Activated B cell treated with CpG ODN at 0.5 μM for 24 hours (primary cell): ENCODE data around the gene SPATA46. TPM values are rescaled to one million over a fixed set of nuclear protein-coding genes. Genes with fewer than 3 reads are reported as not detected.

Experiments
- ATAC-seq: fragments of 200-7000 bp; cut with Tn5 transposase; one replicate; pipeline ENCODE4 v1.10.0; 2021; ENCODE audit warnings: low read depth, mild to moderate bottlenecking, moderate library complexity
- CTCF ChIA-PET: fragments of 350-600 bp; sonication (Branson Sonifier 250); formaldehyde crosslinking; loops from one replicate; lab custom pipeline; 2021; ENCODE audit warnings: antibody characterized with exemption; lab: Charles Lee
- POLR2A ChIA-PET: fragments of 350-600 bp; sonication (Branson Sonifier 250); formaldehyde crosslinking; loops from one replicate; lab custom pipeline; 2021; ENCODE audit warnings: antibody characterized with exemption; lab: Charles Lee
- DNase-seq: peaks from one replicate; pipeline ENCODE4 v3.0.0; 2022
- H3K27ac Mint-ChIP-seq: one replicate; pipeline ENCODE4 v1.8.0; 2020; ENCODE audit warnings: mixed read lengths
- H3K27me3 Mint-ChIP-seq: one replicate; pipeline ENCODE4 v1.8.0; 2021; ENCODE audit warnings: mixed read lengths
- H3K36me3 Mint-ChIP-seq: one replicate; pipeline ENCODE4 v1.8.0; 2021; ENCODE audit warnings: low read depth, mixed read lengths
- H3K4me1 Mint-ChIP-seq: one replicate; pipeline ENCODE4 v1.8.0; 2021; ENCODE audit warnings: mixed read lengths
- H3K4me3 Mint-ChIP-seq: one replicate; pipeline ENCODE4 v1.8.0; 2020; ENCODE audit warnings: mild to moderate bottlenecking, mixed read lengths
- H3K9me3 Mint-ChIP-seq: one replicate; pipeline ENCODE4 v1.8.0; 2020; ENCODE audit warnings: mixed read lengths
- intact Hi-C: fragments of 100-400 bp; cut with micrococcal nuclease; formaldehyde crosslinking; loops from one replicate; pipeline ENCODE4 v1.15.1; 2024
- total RNA-seq: library from RNA; stranded (reverse); gene quantifications from 2 replicates; pipeline ENCODE4 v1.2.3, GENCODE V29; 2022
- TF ChIP-seq, protein P1 (sequence below): fragments of 200-600 bp; IDR thresholded peaks from one replicate; pipeline ENCODE4 v1.8.0; 2022; ENCODE audit warnings: antibody characterized with exemption, mild to moderate bottlenecking

Gene SPATA46
- total RNA-seq, 1 donor from 2014 or later: not detected

DNA sequence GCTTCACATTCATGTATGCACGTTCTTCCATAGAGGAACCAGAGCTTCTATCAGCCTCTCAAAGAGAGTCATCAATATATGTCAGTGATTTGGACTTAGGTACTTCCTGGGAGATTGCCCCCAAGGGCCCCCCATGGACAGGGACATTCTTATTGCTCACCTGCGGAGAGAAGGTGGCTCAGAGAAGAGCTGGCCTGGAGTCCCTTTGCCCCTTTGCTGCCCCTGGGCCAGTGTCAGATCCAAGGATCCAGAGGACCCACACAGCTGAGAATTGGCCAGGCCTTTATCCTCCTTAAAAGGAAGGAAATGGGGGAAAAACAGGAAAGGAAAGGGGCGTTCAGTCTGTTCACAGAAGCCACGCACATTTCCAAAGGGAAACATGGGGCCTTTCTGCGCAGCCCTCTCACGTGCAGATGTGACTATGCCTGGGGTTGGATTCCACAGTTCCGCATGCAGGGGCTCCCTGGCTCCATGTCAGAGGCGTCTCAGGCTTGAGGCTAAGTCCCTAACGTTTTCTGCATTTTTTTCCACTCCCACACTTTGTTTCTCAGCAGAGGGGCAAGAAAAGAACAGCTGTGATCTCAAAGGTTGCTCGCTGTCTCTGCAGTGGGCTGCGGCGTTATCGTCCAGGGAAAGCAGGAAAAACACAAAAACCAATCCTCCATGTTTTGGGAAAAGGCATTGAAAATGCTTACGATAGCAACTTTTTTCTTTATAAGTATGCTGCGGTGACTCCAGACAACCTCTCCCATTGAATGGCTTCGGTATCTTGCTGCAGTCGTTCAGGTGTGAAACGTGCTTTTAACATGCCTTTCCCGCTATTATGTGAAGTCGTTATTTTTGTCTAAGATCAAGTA, 10.8 kb upstream of the SPATA46 start:
- ATAC-seq: no peak
- peaks cover 8% of the 10 kb centered on the region for H3K4me1 Mint-ChIP-seq
- no peak overlapping the region for H3K4me3 Mint-ChIP-seq
- intact Hi-C loops: no loop called here
- DNase-seq: no peak
- no peaks in the 10 kb centered on the region for H3K36me3 Mint-ChIP-seq
- POLR2A ChIA-PET: no interaction called here
- no peak overlapping the region for H3K27ac Mint-ChIP-seq
- TF ChIP-seq, protein P1, sequence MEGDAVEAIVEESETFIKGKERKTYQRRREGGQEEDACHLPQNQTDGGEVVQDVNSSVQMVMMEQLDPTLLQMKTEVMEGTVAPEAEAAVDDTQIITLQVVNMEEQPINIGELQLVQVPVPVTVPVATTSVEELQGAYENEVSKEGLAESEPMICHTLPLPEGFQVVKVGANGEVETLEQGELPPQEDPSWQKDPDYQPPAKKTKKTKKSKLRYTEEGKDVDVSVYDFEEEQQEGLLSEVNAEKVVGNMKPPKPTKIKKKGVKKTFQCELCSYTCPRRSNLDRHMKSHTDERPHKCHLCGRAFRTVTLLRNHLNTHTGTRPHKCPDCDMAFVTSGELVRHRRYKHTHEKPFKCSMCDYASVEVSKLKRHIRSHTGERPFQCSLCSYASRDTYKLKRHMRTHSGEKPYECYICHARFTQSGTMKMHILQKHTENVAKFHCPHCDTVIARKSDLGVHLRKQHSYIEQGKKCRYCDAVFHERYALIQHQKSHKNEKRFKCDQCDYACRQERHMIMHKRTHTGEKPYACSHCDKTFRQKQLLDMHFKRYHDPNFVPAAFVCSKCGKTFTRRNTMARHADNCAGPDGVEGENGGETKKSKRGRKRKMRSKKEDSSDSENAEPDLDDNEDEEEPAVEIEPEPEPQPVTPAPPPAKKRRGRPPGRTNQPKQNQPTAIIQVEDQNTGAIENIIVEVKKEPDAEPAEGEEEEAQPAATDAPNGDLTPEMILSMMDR: no peak
- no peaks in the 10 kb centered on the region for H3K9me3 Mint-ChIP-seq
- peaks cover 7% of the 10 kb centered on the region for H3K27me3 Mint-ChIP-seq
- CTCF ChIA-PET: no interaction called here

DNA sequence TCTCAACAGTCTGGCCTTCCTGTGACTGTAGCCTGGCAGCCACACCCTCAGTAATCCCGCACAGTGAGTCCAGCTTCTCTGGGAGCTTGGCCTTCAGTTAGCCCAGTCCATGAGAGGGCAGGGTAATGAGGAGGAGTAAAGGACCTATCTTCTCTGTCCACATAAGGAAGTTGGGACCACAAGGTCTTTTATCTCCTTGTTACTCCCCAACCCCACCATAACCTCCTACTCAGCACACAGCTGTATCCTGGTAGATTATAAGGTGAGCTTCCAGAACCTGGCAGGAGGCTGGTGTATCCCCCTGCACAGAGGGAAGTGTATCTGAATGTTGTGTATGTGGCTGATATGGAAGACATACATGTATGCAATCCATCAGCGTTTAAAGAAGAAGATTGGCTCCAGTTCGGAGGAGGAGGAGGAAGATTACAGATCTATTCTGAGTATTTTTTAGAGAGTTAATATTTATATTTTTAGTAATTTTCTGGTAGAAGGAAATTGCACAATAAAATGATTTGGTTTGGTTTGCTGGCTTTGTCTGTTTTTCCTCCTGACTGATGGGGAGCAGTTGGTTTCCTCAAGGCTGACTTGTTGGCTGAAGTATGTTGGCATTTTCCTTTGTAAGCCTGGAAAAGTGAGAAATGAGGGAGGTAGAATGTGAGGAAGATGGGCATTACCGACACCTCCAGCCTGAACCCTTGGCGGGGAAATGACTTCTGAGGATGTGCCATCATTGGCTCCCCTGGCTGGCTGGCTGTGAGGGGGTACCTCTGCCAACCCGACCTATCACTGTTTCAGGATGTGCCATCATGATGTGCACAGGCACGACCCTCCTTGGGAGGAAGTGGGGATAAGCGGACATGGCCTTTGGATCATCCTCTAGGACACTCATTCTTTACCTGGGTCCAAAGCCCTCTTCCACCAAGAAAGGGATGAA, 9.9 kb upstream of the SPATA46 start:
- peaks cover 8% of the 10 kb centered on the region for H3K4me1 Mint-ChIP-seq
- ChIA-PET CTCF (no interaction called here), POLR2A (no interaction called here)
- no peak overlapping the region for H3K27ac Mint-ChIP-seq
- TF ChIP-seq, protein P1: no peak
- H3K4me3 Mint-ChIP-seq: no peak overlapping the region
- H3K27me3 Mint-ChIP-seq: peaks cover 7% of the 10 kb centered on the region
- DNase-seq (no peak), ATAC-seq (no peak)
- no peaks in the 10 kb centered on the region for H3K36me3 Mint-ChIP-seq
- intact Hi-C loops: no loop called here
- no peaks in the 10 kb centered on the region for H3K9me3 Mint-ChIP-seq

DNA sequence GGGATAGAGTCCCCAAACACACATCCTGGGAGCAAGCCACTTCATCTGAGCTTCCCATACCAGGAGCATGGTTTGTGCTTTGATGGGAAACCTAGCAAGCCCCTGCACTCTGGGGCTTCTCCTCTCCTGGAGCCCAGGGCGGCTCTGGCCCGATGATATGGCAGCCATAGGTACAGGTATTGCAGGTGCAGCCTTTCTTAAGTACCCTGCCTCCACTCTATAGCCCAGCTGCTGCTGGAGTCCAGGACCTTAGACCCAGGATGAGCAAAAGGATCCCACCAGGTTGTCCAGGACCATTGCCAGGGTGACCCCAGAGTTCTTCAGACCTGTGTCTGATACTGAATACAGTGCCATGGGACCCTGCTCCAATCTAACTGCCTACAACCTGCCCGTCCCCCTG, 9.0 kb upstream of the SPATA46 start:
- no peak for DNase-seq
- Mint-ChIP-seq H3K36me3 (no peaks in the 10 kb centered on the region), H3K4me1 (peaks cover 8% of the 10 kb centered on the region), H3K27ac (no peak overlapping the region), H3K27me3 (peaks cover 7% of the 10 kb centered on the region), H3K4me3 (no peak overlapping the region), H3K9me3 (no peaks in the 10 kb centered on the region)
- CTCF ChIA-PET: no interaction called here
- TF ChIP-seq, protein P1: no peak
- POLR2A ChIA-PET: no interaction called here
- intact Hi-C loops: no loop called here
- ATAC-seq: no peak

DNA sequence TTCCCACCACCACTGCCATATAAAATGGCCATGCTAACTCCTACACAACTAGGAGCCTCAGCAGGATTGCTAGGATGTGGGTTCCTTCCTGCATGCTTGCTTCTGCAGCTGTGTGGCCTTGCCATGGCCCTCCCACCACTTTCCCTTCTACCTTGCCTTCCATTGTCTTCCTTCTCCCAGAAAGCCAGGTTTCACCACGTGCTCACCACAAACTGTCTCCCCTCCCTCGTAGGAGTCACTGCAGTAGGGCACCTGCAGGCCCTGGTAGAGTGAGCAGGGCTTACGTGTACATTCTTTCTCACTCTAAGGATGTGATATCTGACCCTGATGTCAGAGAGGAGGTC, 8.6 kb upstream of the SPATA46 start:
- Mint-ChIP-seq H3K4me1 (peaks cover 8% of the 10 kb centered on the region), H3K9me3 (no peaks in the 10 kb centered on the region), H3K27ac (no peak overlapping the region), H3K36me3 (no peaks in the 10 kb centered on the region), H3K27me3 (peaks cover 4% of the 10 kb centered on the region), H3K4me3 (no peak overlapping the region)
- intact Hi-C loops: no loop called here
- ATAC-seq (no peak), DNase-seq (no peak)
- ChIA-PET POLR2A (no interaction called here), CTCF (no interaction called here)
- TF ChIP-seq, protein P1: no peak

DNA sequence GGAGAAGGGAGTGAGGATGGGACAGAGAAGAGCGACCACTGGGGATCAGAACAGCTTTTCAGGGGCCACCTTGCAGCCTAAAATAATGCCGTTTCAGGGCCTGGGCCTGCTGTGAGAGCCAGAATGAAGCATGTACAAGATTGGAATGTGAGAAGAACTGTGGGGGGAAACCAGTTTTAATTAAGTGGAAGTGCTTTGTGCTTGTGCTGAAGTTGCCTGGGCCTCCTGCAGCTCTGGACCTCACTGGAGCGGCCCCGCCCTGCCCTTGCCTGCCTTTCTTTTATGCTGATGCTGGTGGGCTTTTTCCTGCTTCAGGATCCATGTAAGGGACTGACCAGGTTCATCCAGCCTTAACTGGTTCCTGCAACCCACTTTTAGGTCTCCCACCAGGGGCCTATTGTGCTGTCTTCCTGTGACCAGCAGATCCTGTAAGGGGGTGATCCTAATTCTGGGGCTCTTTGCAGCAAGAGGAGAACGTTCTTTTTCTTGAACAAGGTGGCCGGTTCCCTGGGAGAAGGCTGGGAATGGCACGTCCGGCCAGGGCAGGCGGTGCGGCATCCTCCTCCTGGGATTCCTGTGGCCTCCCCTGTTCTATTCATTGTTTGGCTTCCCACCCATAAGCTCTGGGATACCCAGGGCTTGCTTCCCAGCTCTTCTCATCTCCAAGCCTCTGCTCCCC, 8.1 kb upstream of the SPATA46 start:
- Mint-ChIP-seq H3K27me3 (peaks cover 4% of the 10 kb centered on the region), H3K36me3 (no peaks in the 10 kb centered on the region), H3K4me3 (no peak overlapping the region), H3K27ac (no peak overlapping the region), H3K4me1 (peaks cover 8% of the 10 kb centered on the region), H3K9me3 (no peaks in the 10 kb centered on the region)
- no peak for DNase-seq
- ChIA-PET CTCF (no interaction called here), POLR2A (no interaction called here)
- intact Hi-C loops: no loop called here
- TF ChIP-seq, protein P1: no peak
- ATAC-seq: no peak
